Neural progenitor cell (in vitro differentiated cells): ENCODE measurements around the gene TPTE2. TPM values are rescaled to one million over a fixed set of nuclear protein-coding genes. Genes with fewer than 3 reads are reported as not detected.
"Not testable (repeated sequence)": the region's sequence is repeated elsewhere in the genome, so short reads cannot be mapped to it uniquely, and the experiment has no call there.

ENCODE experiments used
- DNase-seq: peaks from one replicate; pipeline ENCODE4 v3.0.0-alpha.2; 2016; ENCODE audit warnings: low spot score
- H2AFZ ChIP-seq: fragments of 200-600 bp; sonication (generic); replicated peaks from 2 replicates; pipeline ENCODE4 v1.6.1; 2016; ENCODE audit warnings: antibody characterized with exemption
- H3F3A ChIP-seq: fragments of 200-600 bp; sonication (generic); 2 replicates; pipeline ENCODE4 v1.6.1; 2016; ENCODE audit warnings: antibody characterized with exemption, low read depth
- H3K27ac ChIP-seq: fragments of 200-600 bp; sonication (generic); 2 replicates; pipeline ENCODE4 v1.5.1; 2016; ENCODE audit warnings: mild to moderate bottlenecking
- H3K27me3 ChIP-seq: fragments of 200-600 bp; sonication (generic); 2 replicates; pipeline ENCODE4 v1.6.1; 2016; ENCODE audit warnings: mild to moderate bottlenecking, moderate library complexity
- H3K36me3 ChIP-seq: fragments of 200-600 bp; sonication (generic); 2 replicates; pipeline ENCODE4 v1.5.1; 2016
- H3K4me1 ChIP-seq: fragments of 200-600 bp; sonication (generic); 2 replicates; pipeline ENCODE4 v1.6.1; 2016; ENCODE audit warnings: mixed run types
- H3K4me2 ChIP-seq: fragments of 200-600 bp; sonication (generic); 2 replicates; pipeline ENCODE4 v1.6.1; 2016
- H3K4me3 ChIP-seq: fragments of 200-600 bp; sonication (generic); 2 replicates; pipeline ENCODE4 v1.5.1; 2016
- H3K79me2 ChIP-seq: fragments of 200-600 bp; sonication (generic); 2 replicates; pipeline ENCODE4 v1.6.1; 2016; ENCODE audit warnings: low read depth
- H3K9ac ChIP-seq: fragments of 200-600 bp; sonication (generic); 2 replicates; pipeline ENCODE4 v1.6.1; 2016
- H3K9me3 ChIP-seq: fragments of 200-600 bp; sonication (generic); 2 replicates; pipeline ENCODE4 v1.5.1; 2016; ENCODE audit warnings: low read depth
- H4K20me1 ChIP-seq: fragments of 200-600 bp; sonication (generic); 2 replicates; pipeline ENCODE4 v1.6.1; 2016; ENCODE audit warnings: low read depth
- H3K27ac Mint-ChIP-seq: 3 replicates; pipeline ENCODE4 v1.8.0; 2021; ENCODE audit warnings: mixed read lengths
- H3K27me3 Mint-ChIP-seq: 2 replicates; pipeline ENCODE4 v1.8.0; 2022; ENCODE audit warnings: low read depth, mild to moderate bottlenecking, inconsistent platforms, moderate library complexity, mixed read lengths; ENCODE audit not compliant: insufficient read depth
- H3K36me3 Mint-ChIP-seq: 3 replicates; pipeline ENCODE4 v1.8.0; 2021; ENCODE audit warnings: mixed read lengths
- H3K4me1 Mint-ChIP-seq: 3 replicates; pipeline ENCODE4 v1.8.0; 2021; ENCODE audit warnings: mixed read lengths
- H3K4me3 Mint-ChIP-seq: 3 replicates; pipeline ENCODE4 v1.8.0; 2021; ENCODE audit warnings: mild to moderate bottlenecking, moderate library complexity, mixed read lengths
- H3K9me3 Mint-ChIP-seq: 3 replicates; pipeline ENCODE4 v1.8.0; 2020; ENCODE audit warnings: mixed read lengths
- CTCF ChIP-seq: fragments of 200-600 bp; sonication (generic); IDR thresholded peaks from 2 replicates; pipeline ENCODE4 v1.5.1; 2017; ENCODE audit warnings: antibody characterized with exemption, mild to moderate bottlenecking
- EZH2 ChIP-seq: fragments of 200-600 bp; sonication (generic); IDR thresholded peaks from 2 replicates; pipeline ENCODE4 v1.6.1; 2017; ENCODE audit warnings: antibody characterized with exemption, mild to moderate bottlenecking, moderate library complexity
- EZH2phosphoT487 ChIP-seq: fragments of 200-600 bp; sonication (generic); IDR thresholded peaks from 2 replicates; pipeline ENCODE4 v1.6.1; 2017; ENCODE audit warnings: antibody characterized with exemption
- total RNA-seq: library from RNA; depleted of rRNA; stranded (reverse); fragments of >200 nt; gene quantifications from 2 replicates; pipeline ENCODE4 v1.2.3, GENCODE V29; 2015; ENCODE audit warnings: low replicate concordance

The TPTE2 gene
- total RNA-seq, 1 donor from 2014 or later: 0.17 TPM

DNA sequence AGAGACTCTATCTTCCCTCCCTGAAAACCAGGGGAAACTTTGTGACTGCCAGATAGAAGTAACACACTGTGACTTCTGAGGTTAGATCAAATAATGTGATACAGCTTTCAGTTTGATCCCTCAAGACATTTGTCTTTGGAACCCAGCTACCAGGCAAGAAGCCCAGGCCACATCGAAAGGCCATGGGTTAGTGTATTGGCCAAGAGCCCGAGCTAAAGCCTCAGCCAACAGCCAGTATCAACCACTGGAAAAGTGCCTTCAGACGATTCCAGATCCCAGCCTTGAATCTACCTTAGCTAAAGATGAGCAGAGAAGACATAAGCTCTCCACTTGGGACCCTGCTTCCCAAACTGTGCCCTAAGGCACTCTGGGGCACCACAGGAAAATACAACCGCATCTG lies 10.9 kb upstream of the TPTE2 start:
- Histone ChIP-seq H3K27ac (no peak overlapping the region), H3K27me3 (no peaks in the 10 kb centered on the region), H4K20me1 (no peaks in the 10 kb centered on the region), H3K4me2 (no peak overlapping the region), H3K9me3 (peaks cover 7% of the 10 kb centered on the region), H3F3A (no peaks in the 10 kb centered on the region), H2AFZ (no peak overlapping the region), H3K4me1 (no peaks in the 10 kb centered on the region), H3K9ac (no peak overlapping the region), H3K4me3 (no peak overlapping the region), H3K79me2 (no peaks in the 10 kb centered on the region), H3K36me3 (no peaks in the 10 kb centered on the region)
- DNase-seq: no peak
- Mint-ChIP-seq H3K9me3 (peaks cover 11% of the 10 kb centered on the region), H3K4me1 (no peaks in the 10 kb centered on the region), H3K4me3 (no peak overlapping the region), H3K27ac (no peak overlapping the region), H3K36me3 (no peaks in the 10 kb centered on the region), H3K27me3 (peaks cover 2% of the 10 kb centered on the region)
- TF ChIP-seq CTCF (no peak), EZH2 (no peak), EZH2phosphoT487 (no peak)

DNA sequence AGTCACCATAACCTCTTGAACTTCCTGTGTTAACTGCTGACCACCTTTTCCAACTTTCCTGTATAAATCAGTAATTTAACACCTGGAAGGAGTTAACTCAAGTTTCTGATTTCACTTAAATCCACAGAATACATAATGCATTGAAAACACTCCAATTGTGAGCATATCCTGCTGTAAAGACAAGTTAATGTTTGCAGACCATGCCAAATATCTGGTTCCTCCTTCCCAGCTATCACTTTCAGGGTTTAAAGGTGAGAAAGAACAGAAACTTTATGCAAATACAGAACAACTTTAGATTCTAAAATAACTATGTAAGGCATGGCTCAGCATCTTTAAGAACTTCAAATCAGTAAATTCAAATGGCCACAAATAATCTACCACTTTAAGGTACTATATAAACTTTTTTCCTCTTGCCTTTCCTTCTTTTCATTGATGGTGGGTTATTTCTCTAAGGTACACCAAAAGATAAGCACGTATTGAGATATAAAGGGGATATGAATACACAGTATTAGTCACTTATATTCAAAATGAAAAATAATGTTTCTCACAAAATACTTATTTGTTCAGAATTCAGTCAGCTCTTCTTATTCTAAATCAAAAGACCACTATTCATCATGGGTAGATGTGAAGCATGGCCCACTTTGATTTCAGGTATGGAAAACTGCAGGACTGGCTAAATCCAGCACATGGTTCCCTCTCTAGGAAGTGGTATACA lies 6.6 kb upstream of the TPTE2 start:
- Mint-ChIP-seq H3K9me3 (peaks cover 8% of the 10 kb centered on the region), H3K36me3 (no peaks in the 10 kb centered on the region), H3K27me3 (no peaks in the 10 kb centered on the region), H3K4me1 (no peaks in the 10 kb centered on the region), H3K27ac (no peak overlapping the region), H3K4me3 (no peak overlapping the region)
- H3K9ac ChIP-seq: no peak overlapping the region
- H3K4me1 ChIP-seq: no peaks in the 10 kb centered on the region
- no peak overlapping the region for H2AFZ ChIP-seq
- no peaks in the 10 kb centered on the region for H3K36me3 ChIP-seq
- H3K9me3 ChIP-seq: peaks cover 7% of the 10 kb centered on the region
- TF ChIP-seq EZH2 (no peak), EZH2phosphoT487 (no peak), CTCF (no peak)
- no peak overlapping the region for H3K4me2 ChIP-seq
- H3K79me2 ChIP-seq: no peaks in the 10 kb centered on the region
- H3K27ac ChIP-seq: no peak overlapping the region
- H3K4me3 ChIP-seq: no peak overlapping the region
- no peaks in the 10 kb centered on the region for H3K27me3 ChIP-seq
- no peaks in the 10 kb centered on the region for H4K20me1 ChIP-seq
- DNase-seq: no peak
- no peaks in the 10 kb centered on the region for H3F3A ChIP-seq

- Histone ChIP-seq H3K27me3 (no peaks in the 10 kb centered on the region), H4K20me1 (no peaks in the 10 kb centered on the region), H3K4me2 (no peak overlapping the region), H3K36me3 (no peaks in the 10 kb centered on the region), H3K9me3 (no peaks in the 10 kb centered on the region), H3K79me2 (no peaks in the 10 kb centered on the region), H3K4me3 (no peak overlapping the region), H3K9ac (no peak overlapping the region), H3F3A (no peaks in the 10 kb centered on the region), H3K4me1 (no peaks in the 10 kb centered on the region), H3K27ac (no peak overlapping the region), H2AFZ (no peak overlapping the region)
- Mint-ChIP-seq H3K36me3 (no peaks in the 10 kb centered on the region), H3K27me3 (no peaks in the 10 kb centered on the region), H3K9me3 (peaks cover 6% of the 10 kb centered on the region), H3K4me3 (no peak overlapping the region), H3K4me1 (no peaks in the 10 kb centered on the region), H3K27ac (no peak overlapping the region)
- TF ChIP-seq EZH2phosphoT487: no peak
- no peak for TF ChIP-seq EZH2
- TF ChIP-seq CTCF: no peak
- no peak for DNase-seq
Measured at GRCh38 chr13:19561585-19561984, 253 bp upstream of the TPTE2 start.

GRCh38 chr13:19560672-19561071 lies 660 bp downstream of the TPTE2 start:
- not testable (repeated sequence) for H3K79me2 ChIP-seq, H4K20me1 ChIP-seq, H3K27me3 Mint-ChIP-seq, DNase-seq, H3K4me1 Mint-ChIP-seq, H3K36me3 Mint-ChIP-seq, H3K27me3 ChIP-seq, H2AFZ ChIP-seq, H3K4me2 ChIP-seq, H3K9ac ChIP-seq, H3F3A ChIP-seq, H3K9me3 Mint-ChIP-seq, H3K4me3 ChIP-seq, H3K36me3 ChIP-seq, H3K4me3 Mint-ChIP-seq, H3K9me3 ChIP-seq, H3K4me1 ChIP-seq, H3K27ac ChIP-seq, H3K27ac Mint-ChIP-seq

- H3K79me2 ChIP-seq, H3K9me3 ChIP-seq, H3K4me1 Mint-ChIP-seq, H3K27me3 Mint-ChIP-seq, H3K4me1 ChIP-seq, H3K27me3 ChIP-seq, H3K4me2 ChIP-seq, DNase-seq, H3K27ac ChIP-seq, H3K9ac ChIP-seq, H2AFZ ChIP-seq, H3K36me3 ChIP-seq, H3K4me3 ChIP-seq, H3K9me3 Mint-ChIP-seq, H3K36me3 Mint-ChIP-seq, H3F3A ChIP-seq, H3K27ac Mint-ChIP-seq, H4K20me1 ChIP-seq, H3K4me3 Mint-ChIP-seq: not testable (repeated sequence)
Measured at GRCh38 chr13:19559739-19560138, 1.6 kb downstream of the TPTE2 start.

DNA sequence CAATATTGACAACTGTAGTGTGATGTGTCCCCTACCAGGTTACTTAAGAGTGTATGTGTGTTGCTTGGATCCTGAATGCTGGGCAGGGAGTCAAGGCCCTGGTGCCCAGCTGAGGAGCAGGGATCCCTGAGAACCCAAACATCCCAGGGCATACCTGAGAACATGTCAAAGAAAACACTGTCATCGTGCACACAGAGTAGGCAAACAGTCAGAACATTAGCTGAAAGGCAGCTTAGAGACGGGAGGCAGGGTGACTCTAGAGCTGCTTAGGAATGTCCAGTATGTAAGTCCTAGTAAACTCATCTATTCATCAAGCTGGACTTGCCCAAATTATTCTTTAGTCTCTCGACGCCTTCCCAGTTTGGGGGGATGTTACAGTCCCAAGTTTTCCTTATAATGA lies 4.0 kb downstream of the TPTE2 start:
- H3K27me3 Mint-ChIP-seq, H3K27ac ChIP-seq, H3K4me3 Mint-ChIP-seq, H3K36me3 Mint-ChIP-seq, H3K9ac ChIP-seq, H3K9me3 ChIP-seq, H3K79me2 ChIP-seq, H3F3A ChIP-seq, H3K27ac Mint-ChIP-seq, H3K4me1 ChIP-seq, H3K36me3 ChIP-seq, H3K4me1 Mint-ChIP-seq, DNase-seq, H3K4me2 ChIP-seq, H3K27me3 ChIP-seq, H4K20me1 ChIP-seq, H2AFZ ChIP-seq, H3K4me3 ChIP-seq, H3K9me3 Mint-ChIP-seq: not testable (repeated sequence)
